Measurements from ENCODE around the gene DDX1.

The DDX1 gene

DNA sequence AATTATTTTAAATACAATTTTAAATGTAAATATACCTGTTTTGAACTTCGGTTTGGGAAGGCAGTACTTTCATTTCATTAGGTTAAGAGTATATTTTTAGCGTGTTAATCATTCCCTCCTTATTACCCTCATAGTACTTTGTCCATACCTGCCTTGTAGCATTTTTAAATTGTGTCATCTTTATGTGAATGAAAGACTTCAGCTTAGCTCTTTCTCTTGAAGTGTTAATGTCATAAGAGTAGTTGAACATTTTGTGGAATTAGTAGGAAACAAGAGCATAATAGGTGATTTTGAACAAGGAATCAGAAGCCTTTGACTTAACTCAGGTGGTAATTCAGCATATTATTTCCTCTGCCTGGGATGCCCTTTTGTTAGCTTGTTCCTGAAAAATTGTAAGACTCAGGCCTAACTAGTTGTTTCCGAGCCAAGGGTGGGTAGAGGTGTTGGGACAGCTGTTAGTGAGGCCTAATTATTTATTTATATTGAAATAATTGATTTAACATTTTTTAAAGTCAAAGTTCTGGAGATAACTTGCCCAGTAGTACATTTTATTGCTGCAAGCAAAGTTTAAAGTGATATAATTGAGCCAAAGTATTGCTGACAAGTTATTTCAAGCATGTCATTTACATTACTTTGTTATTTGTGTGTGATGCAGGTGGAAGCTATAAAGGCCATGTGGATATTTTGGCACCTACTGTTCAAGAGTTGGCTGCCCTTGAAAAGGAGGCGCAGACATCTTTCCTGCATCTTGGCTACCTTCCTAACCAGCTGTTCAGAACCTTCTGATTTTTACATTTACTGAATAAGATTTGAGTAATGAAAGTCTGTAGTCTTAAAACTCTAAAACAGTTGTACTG lies 38.7 kb downstream of the DDX1 start:
- DNase-seq (ENCODE audit: low read depth): no peak

- DNase-seq (ENCODE audit: low read depth): no peak
Observed at GRCh38 chr2:15630978-15631719, 39.5 kb downstream of the DDX1 start.

- no peak for DNase-seq (ENCODE audit: low read depth)
Observed at GRCh38 chr2:15631883-15632282, 40.2 kb downstream of the DDX1 start.

DNA sequence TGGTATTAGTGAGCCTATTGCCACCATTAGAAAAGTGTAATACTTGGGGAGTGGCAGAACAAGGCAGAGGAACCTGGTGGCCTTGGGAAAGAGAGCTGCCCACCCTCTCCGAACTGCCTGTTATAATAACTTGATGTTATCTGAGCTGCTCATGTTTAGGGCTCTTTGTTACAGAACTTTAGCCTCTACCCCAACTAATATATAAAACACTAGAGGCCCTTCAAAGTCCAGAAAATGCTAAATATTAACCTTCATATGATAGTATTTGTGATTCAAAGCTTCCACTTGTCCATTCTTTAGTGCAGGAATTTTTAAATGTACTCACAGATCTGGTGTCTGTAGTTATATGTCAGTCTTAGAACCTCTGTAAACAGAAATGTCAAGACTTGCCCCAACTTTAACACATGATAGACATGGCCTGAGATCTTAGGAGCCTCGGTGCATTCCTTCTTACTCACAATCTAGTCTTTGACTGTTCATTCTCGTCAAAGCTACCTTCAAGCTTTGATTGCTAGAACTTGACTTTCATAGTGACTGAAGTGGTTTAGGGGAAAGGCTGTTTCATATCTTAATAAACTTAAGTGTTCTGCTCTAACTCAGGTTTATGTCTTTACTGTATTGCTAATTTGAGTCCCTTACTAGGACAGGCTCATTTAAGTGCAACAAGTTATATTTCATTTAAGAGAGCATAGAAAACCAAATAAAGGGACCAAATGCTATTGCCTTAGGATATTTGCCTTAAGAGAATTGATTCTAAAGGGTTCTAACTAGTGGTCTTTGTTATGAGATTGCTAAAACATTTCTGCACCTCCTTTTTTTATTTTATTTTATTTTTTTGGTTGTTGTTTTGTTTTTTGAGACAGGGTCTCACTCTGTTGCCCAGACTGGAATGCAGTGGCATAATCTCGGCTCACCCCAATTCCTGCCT lies 41.6 kb downstream of the DDX1 start:
- DNase-seq (ENCODE audit: low read depth): no peak

DNA sequence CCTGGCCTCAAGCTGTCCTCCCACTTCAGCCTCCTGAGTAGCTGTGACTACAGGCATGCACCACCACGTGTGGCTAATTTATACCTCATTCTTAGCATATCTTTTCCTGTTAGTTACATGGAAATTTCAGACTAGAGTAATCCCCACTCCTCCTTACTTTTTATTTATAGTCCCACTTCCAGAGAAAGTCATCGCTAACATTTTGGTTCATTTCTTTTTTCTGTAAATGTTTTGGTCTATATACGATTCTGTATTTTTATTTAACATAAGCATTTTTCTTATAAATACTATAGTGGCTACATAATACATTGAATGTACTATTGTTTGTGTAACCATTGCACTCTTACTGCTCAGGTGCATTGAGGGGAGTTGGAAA lies 42.3 kb downstream of the DDX1 start:
- no peak for DNase-seq (ENCODE audit: low read depth)

- no peak for DNase-seq (ENCODE audit: low read depth)
Observed at GRCh38 chr2:15634846-15635490, 43.3 kb downstream of the DDX1 start.

GRCh38 chr2:15636972-15637785 lies 45.5 kb downstream of the DDX1 start:
- DNase-seq (ENCODE audit: low read depth): no peak

DNA sequence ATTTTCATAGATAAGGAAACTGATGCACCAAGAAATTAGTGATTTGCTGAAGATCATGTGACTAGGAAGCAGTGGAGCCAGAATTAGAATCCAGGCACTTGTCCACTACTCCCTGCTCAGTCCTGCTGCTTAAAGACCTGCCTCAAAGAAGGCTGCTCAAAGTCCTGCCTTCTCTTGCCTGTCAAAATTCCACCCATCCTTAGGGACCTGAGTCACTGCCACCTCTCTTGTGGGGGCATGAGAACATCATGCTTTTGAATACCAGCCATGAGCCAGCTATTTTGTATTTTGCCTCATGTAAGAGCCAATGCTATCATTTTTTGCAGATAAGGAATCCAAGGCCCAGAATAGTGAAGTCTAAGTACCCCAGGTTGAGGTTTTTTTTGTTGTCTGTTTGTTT lies 47.1 kb downstream of the DDX1 start:
- no peak for DNase-seq (ENCODE audit: low read depth)

- DNase-seq (ENCODE audit: low read depth): no peak
Observed at GRCh38 chr2:15639323-15640251, 47.9 kb downstream of the DDX1 start.

GRCh38 chr2:15640261-15640711 lies 48.6 kb downstream of the DDX1 start:
- no peak for DNase-seq (ENCODE audit: low read depth)

DNA sequence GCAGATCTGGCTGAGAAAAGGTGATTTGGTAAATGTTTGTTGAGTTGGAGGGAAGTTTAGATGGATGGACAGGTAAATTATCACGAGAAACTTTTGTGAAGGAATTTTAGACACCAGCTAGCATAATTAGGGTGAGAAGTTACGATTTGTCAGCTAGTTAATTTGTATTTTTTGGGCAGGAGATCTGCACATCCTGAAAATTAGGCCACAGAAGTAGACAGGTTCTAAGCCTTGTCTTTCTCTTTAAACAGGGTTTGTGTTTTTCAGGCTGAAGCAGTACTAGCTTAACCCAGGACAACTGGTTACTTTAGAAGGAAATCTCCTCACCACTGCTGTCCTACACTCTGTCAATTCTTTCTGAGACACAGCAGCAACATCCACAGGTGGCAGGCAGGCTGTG lies 49.1 kb downstream of the DDX1 start:
- no peak for DNase-seq (ENCODE audit: low read depth)

DNA sequence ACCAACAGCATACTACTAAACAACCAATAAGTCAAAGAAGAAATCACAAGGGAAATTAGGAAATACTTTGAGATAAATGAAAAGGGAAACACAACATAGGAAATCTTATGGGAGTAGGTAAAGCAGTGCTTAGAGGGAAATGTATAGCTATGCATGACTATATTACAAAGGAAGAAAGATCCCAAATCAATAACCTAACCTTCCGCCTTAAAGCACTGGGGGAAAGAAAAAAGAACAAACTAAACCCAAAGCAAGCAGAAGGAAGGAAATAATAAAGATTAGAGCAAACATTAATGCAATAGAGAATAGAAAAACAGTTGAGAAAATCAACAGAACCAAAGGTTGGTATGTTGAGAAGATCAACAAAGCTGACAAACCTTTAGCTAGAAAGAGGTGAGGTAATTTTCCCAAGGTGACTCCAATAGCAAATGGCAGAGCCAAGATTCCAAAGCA lies 49.9 kb downstream of the DDX1 start:
- DNase-seq (ENCODE audit: low read depth): no peak

GRCh38 chr2:15642011-15642814 lies 50.5 kb downstream of the DDX1 start:
- no peak for DNase-seq (ENCODE audit: low read depth)

DNA sequence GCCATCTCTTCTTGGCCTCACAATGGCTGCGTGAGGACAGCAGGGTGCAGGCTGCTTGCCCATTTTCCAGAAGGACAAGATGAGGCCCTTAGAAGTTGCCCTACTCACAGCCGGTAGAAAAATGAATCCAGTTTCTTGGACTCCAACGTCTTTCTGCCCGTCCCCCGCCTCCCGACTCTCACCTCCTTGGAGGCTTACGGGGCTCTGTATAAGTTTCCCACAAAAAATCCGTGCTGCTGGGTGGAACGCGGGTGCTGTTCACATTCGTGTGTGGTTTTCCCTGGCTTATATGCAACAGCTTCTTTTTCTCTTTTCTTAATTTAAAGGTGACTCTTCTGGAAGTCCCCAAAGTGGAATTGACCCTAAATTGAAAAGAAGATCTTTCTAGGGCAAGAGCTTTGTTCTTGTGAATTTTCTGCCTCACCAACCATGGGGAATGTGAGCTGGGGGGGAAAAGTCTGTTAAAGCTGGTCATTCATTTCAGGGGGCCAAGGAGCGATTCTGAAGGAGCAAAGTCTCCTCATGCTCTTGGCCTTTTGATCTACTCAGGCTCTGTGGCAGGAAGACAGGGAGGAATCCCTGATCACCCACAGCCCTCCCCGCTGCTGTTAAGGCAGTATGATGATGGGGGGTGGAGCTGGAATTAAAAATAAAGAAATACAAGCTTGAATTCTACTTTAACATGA lies 51.3 kb downstream of the DDX1 start:
- DNase-seq (ENCODE audit: low read depth): no peak

GRCh38 chr2:15643791-15644585 lies 52.3 kb downstream of the DDX1 start:
- DNase-seq (ENCODE audit: low read depth): no peak

DNA sequence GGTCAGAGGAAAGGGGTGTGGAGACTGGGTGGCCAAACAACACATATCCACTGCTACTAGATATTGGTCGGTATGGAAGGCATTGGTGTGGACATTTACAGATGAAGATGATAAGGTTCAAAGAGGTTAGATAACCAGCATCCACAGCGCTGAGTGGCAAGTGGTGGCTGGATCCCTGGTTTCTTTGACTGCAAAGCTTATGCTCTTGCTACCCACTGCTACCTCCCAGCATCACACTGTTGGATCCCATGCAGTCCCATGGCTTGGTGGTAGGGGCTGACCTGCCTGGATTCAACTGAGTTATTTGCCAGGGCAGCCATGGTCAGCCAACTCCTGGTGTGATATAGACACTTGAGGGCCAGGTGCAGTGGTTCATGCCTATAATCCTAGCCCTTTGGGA lies 53.6 kb downstream of the DDX1 start:
- no peak for DNase-seq (ENCODE audit: low read depth)

DNA sequence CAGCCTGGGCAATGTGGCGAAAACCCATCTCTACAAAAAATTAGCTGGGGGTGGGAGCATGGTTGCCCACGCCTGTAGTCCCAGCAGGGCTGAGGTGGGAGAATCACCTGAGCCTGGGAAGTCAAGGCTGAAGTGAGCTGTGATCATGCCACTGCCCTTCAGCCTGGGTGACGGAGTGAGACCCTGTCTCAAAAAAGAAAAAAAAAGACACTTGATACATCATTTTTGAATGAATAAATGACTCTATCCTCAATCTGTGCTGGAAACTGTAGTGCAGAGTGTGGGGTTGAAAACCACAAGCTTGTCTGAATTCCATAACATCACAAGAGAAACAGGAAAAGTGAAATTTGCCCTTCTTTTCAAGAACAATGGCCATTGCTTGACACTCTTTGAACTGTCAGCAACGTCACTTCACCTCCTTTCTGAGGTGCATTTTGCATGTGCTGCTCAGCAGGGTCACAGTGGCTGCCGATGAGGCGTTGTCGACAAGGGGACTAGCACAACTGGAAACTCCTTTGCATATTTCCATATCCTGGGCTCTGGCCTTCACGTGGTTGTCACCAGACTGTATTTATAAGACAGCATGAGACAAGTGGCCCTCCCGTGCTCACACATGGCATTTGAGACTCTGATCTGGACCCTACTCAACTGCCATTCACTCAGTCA lies 54.2 kb downstream of the DDX1 start:
- no peak for DNase-seq (ENCODE audit: low read depth)

Measured in stimulated activated CD8-positive, alpha-beta memory T cell treated with anti-CD3 and anti-CD28 coated beads, Interleukin-12 subunit alpha, Interleukin-12 subunit beta, amount 100 ng/mL, for 4 hours (primary cell).